GM13976 (cell line): ENCODE results near the gene SNRPD2.
"Not testable (repeated sequence)": the region's sequence is repeated elsewhere in the genome, so short reads cannot be mapped to it uniquely, and the experiment has no call there.

ENCODE experiments used
- DNase-seq: peaks from one replicate; pipeline ENCODE4 v3.0.0; 2012; ENCODE audit warnings: low spot score
- in situ Hi-C: fragments of 300-500 bp; cut with MboI; formaldehyde crosslinking; loops from one replicate; pipeline ENCODE4 v1.12.0; 2022; ENCODE audit warnings: low sequenced_read_pairs, mixed read lengths, inconsistent platforms; ENCODE audit not compliant: unreplicated experiment
- TF ChIP-seq, protein P1 (sequence below): IDR thresholded peaks from 2 replicates; pipeline ENCODE4 v1.5.1; 2012; ENCODE audit warnings: borderline replicate concordance, mild to moderate bottlenecking; ENCODE audit not compliant: insufficient read depth; ENCODE audit errors: extremely low read depth, missing control alignments, control extremely low read depth

SNRPD2 gene

DNA sequence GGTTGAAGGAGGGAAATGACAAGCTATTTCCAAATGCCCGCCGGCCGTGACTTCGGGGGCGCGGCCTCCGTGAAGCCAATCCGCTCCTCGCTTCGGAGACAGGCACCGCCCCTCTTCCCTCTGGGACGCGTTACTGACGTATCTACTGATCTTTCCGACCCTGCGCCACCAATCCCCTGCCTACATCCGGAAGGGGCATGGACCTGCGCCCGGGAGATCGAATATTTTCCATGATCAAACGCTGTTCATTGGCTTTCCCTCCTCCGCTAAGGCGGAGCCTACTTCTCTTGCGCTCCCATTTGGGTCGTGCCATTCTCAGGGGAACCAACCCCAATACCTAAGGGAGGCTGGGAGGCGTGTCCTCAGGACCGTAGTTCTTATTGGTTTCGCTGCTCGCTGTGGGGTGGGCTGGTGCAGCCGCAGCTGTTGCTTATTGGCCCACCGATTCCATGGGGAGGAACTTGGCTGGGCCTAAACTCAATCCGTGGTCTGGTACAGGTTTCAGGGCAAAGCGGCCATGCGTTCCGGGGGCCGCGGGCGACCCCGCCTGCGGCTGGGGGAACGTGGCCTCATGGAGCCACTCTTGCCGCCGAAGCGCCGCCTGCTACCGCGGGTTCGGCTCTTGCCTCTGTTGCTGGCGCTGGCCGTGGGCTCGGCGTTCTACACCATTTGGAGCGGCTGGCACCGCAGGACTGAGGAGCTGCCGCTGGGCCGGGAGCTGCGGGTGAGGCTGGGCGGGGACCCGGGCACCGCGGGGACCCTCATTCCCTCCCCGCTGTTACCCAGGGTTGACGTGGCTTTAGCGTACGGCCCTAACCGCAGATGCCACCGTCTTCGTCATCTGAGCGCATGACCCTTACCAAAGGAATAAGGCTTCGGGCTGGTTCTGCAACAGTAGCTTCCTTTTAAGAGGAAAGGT lies 693 bp upstream of the SNRPD2 start, which contains the start of gene QPCTL:
Gene QPCTL, plus strand, starts transcription at position 480 of the 919 bp plus-strand sequence. Its CDS starts 38 bp downstream, at position 518.
- TF ChIP-seq, protein P1, sequence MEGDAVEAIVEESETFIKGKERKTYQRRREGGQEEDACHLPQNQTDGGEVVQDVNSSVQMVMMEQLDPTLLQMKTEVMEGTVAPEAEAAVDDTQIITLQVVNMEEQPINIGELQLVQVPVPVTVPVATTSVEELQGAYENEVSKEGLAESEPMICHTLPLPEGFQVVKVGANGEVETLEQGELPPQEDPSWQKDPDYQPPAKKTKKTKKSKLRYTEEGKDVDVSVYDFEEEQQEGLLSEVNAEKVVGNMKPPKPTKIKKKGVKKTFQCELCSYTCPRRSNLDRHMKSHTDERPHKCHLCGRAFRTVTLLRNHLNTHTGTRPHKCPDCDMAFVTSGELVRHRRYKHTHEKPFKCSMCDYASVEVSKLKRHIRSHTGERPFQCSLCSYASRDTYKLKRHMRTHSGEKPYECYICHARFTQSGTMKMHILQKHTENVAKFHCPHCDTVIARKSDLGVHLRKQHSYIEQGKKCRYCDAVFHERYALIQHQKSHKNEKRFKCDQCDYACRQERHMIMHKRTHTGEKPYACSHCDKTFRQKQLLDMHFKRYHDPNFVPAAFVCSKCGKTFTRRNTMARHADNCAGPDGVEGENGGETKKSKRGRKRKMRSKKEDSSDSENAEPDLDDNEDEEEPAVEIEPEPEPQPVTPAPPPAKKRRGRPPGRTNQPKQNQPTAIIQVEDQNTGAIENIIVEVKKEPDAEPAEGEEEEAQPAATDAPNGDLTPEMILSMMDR, result no peak
- DNase-seq, result peak; percentile 96
- in situ Hi-C loops, result no loop called here

DNA sequence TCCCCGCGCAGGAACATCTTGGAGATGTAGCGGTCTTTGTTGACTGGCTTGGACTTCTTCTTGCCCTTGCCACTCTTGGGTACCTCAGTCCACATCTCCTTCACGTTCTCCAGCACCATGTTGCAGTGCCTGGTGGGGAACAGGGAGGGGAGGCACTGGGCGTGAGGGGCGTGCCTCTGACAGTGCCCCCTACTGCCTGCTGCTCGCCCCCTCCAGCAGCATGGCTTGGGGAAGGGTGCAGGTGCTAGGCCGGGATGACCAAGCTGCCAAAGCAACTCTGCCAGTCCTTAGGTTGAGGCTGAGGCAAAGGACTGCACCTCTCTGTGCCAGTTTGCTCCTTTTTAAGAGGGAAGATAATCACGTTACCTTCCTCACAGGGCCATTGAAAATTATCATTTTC lies 4.2 kb downstream of the SNRPD2 start:
- no peak for DNase-seq
- TF ChIP-seq, protein P1, result no peak
- in situ Hi-C loops, result no loop called here

DNA sequence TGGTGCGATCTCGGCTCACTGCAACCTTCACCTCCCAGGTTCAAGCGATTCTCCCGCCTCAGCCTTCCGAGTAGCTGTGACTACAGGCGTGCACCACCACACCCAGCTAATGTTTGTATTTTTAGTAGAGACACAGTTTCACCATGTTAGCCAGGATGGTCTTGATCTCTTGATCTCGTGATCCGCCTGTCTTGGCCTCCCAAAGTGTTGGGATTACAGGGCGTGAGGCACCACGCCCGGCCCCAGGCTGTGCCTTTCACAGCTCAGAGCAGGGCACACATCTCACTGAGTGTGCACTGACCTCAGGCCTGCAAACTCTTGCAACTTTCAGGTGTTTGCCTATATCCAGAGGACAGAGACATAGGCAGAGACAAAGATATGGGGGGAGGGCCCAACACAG lies 6.7 kb downstream of the SNRPD2 start:
- DNase-seq, in situ Hi-C loops: not testable (repeated sequence)

DNA sequence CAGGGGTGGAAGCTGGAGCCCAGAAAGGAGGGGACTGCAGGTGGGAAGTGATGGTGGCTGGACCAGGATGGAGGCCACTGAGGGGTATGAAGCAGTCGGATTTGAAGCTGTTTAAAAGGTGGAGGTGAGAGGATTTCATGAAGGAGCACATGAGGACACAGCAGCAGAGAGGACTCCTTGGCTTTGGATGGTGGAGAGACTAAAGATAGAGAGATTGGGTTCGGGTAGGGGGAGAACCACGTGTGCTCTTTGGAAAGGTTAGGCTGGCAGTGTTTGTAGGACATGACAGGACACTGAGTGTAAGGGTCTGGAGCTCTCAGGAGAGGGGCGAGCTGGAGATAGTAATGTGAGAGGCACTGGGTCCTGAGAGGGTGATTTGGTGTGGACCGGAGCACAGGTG lies 8.8 kb downstream of the SNRPD2 start:
- no peak for DNase-seq
- TF ChIP-seq, protein P1, result no peak
- in situ Hi-C loops, result no loop called here

DNA sequence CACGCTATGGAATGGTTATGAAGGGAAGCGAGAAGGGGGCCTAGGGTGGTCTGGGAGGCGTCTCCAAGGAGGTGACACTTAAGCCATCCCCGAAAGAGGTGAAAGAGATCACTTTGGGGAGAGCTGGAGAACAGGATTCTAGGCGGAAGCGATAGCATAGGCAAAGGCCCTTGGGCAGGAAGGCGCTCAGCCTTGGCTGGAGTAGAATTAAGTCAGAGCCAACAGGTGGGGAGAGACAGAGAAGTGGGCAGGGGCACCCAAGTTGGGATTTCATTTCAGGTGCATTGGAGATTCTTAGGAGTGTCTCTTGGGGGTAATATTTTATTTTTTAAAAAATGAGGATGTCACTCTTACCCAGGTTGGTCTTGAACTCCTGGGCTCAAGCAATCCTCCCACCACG lies 9.6 kb downstream of the SNRPD2 start:
- in situ Hi-C loops, result no loop called here
- TF ChIP-seq, protein P1, result no peak
- no peak for DNase-seq

DNA sequence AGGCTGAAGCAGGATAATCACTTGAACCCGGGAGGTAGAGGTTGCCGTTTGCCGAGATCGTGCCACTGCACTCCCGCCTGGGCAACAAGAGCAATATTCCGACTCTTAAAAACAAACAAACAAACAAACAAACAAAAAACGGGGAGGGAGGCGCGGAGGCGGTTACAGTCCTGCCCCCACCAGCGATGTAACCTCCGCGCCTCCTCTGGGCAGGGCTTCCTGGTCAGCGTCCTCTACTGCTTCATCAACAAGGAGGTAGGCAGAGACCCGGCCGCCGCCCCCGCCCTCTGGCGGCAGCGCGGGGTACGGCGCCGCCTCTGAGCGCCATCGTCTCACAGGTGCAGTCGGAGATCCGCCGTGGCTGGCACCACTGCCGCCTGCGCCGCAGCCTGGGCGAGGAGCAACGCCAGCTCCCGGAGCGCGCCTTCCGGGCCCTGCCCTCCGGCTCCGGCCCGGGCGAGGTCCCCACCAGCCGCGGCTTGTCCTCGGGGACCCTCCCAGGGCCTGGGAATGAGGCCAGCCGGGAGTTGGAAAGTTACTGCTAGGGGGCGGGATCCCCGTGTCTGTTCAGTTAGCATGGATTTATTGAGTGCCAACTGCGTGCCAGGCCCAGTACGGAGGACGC lies 10.2 kb downstream of the SNRPD2 start:
- TF ChIP-seq, protein P1, result peak; percentile 95
- in situ Hi-C loops, result no loop called here
- peak; percentile 89 for DNase-seq
